Prostate gland (tissue), 2 donors: ENCODE results near the gene TMEM150C. TPM values are rescaled to one million over a fixed set of nuclear protein-coding genes. Genes with fewer than 3 reads are reported as not detected.
A peak's percentile ranks its signal among the peaks of the same experiment; 100 is the strongest.

Experiments used
- DNase-seq: peaks from one replicate; pipeline ENCODE4 v3.0.0-alpha.2; 2019; ENCODE audit warnings: low spot score
- H3K27ac ChIP-seq, 2 donors: fragments of 200-600 bp; sonication (generic); 2 replicates each; pipeline ENCODE4 v1.5.1; 2017 to 2019
- H3K27me3 ChIP-seq: fragments of 200-600 bp; sonication (generic); replicated peaks from 2 replicates; pipeline ENCODE4 v1.5.1; 2019; ENCODE audit not compliant: insufficient read depth
- H3K36me3 ChIP-seq, 2 donors: fragments of 200-600 bp; sonication (generic); 1 replicate in 1 of 2; 2 replicates in 1 of 2; pipeline versions ENCODE4 v1.5.1 to v1.8.1; 2017 to 2019
- H3K4me1 ChIP-seq: fragments of 200-600 bp; sonication (generic); replicated peaks from 2 replicates; pipeline ENCODE4 v1.5.1; 2019
- H3K4me3 ChIP-seq, 2 donors: fragments of 200-600 bp; sonication (generic); 2 replicates each; pipeline ENCODE4 v1.5.1; 2017 to 2019
- H3K9me3 ChIP-seq: fragments of 200-600 bp; sonication (generic); 2 replicates; pipeline ENCODE4 v1.5.1; 2017
- POLR2A ChIP-seq: fragments of 450-650 bp; IDR thresholded peaks from one replicate; pipeline ENCODE4 v1.6.1; 2016; ENCODE audit warnings: antibody characterized with exemption, mild to moderate bottlenecking
- POLR2AphosphoS5 ChIP-seq: sonication (generic); formaldehyde crosslinking; IDR thresholded peaks from one replicate; pipeline ENCODE4 v1.6.1; 2017; ENCODE audit warnings: antibody characterized with exemption
- WGBS: methylation state at CpG from one replicate; pipeline ENCODE4 v1.1.5; 2018; 5-methylcytosine and 5-hydroxymethylcytosine counted together
- intact Hi-C: fragments of 100-400 bp; cut with DNase I; formaldehyde crosslinking; loops from one replicate; pipeline ENCODE4 v1.14.2; 2022
- total RNA-seq, 2 donors: library from RNA; depleted of rRNA; stranded (reverse); fragments of >200 nt; gene quantifications; one replicate each; pipeline ENCODE4 v1.1.0, GENCODE V29; 2016
- TF ChIP-seq, protein P1 (sequence below), 4 experiments: fragments of 200-600 bp in 2 of 4; fragments of 450-650 bp in 2 of 4; sonication (generic) in 2 of 4; IDR thresholded peaks; 1 replicate in 3 of 4; 2 replicates in 1 of 4; pipeline ENCODE4 v1.5.1; 2016 to 2019; ENCODE audit warnings: antibody characterized with exemption in 4 of 4, mild to moderate bottlenecking in 2 of 4, moderate library complexity in 2 of 4

TMEM150C gene
- total RNA-seq, 2 donors from 2014 or later, result 24.9 to 30.0 TPM

DNA sequence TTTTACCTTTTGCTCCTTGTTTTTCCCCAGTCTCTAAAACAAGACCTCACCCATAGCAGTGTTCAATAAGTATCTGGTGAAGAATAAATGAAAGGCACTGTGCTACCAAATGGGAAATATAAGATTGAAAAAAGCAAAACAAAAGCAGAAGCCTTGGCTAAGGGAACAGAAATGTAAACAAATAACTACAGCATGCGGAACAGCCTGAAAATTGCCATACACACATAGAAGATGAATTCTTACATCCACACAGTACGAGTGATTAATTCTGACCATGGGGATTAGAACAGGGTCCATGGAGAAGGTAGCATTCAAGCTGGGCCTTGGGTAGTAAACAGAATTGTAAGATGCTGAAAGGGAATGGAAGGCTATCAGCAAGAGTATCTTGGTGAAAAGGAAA lies 40.5 kb downstream of the TMEM150C start:
- no peak for DNase-seq
- TF ChIP-seq, protein P1, sequence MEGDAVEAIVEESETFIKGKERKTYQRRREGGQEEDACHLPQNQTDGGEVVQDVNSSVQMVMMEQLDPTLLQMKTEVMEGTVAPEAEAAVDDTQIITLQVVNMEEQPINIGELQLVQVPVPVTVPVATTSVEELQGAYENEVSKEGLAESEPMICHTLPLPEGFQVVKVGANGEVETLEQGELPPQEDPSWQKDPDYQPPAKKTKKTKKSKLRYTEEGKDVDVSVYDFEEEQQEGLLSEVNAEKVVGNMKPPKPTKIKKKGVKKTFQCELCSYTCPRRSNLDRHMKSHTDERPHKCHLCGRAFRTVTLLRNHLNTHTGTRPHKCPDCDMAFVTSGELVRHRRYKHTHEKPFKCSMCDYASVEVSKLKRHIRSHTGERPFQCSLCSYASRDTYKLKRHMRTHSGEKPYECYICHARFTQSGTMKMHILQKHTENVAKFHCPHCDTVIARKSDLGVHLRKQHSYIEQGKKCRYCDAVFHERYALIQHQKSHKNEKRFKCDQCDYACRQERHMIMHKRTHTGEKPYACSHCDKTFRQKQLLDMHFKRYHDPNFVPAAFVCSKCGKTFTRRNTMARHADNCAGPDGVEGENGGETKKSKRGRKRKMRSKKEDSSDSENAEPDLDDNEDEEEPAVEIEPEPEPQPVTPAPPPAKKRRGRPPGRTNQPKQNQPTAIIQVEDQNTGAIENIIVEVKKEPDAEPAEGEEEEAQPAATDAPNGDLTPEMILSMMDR (IDR thresholded peaks at IDR 0.05), result no peak
- TF ChIP-seq POLR2A (no peak), POLR2AphosphoS5 (no peak)
- intact Hi-C loops, result no loop called here
- Histone ChIP-seq H3K4me1 (no peaks in the 10 kb centered on the region), H3K36me3 (no peaks in the 10 kb centered on the region), H3K4me3 (no peak overlapping the region), H3K9me3 (no peaks in the 10 kb centered on the region), H3K27me3 (no peaks in the 10 kb centered on the region), H3K27ac (no peak overlapping the region)
- 67% methylated on average over 2 of the region's 2 CpGs for WGBS

DNA sequence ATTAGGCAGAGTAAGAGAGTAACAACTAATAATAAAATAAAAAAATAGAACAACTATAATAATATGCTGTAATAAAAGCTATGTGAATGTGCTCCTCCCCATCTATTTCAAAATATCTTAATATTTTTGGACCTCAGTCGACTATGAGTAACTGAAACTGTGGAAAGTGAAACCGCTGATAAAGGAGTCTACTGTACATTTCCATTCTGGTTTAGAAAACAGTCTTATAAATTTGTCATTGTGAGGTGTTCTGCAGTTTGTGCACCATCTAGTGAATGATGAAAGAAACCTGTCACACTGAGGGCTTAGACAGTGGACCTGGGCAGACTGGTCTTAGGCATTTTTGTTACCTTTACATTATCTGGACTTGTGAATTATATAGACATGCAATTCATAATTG lies 42.0 kb downstream of the TMEM150C start:
- Histone ChIP-seq H3K36me3 (no peaks in the 10 kb centered on the region), H3K9me3 (no peaks in the 10 kb centered on the region), H3K4me3 (no peak overlapping the region), H3K4me1 (no peaks in the 10 kb centered on the region), H3K27me3 (no peaks in the 10 kb centered on the region), H3K27ac (no peak overlapping the region)
- WGBS, result 70% methylated on average over 2 of the region's 2 CpGs
- TF ChIP-seq POLR2A (no peak), POLR2AphosphoS5 (no peak)
- TF ChIP-seq, protein P1 (IDR thresholded peaks at IDR 0.05), result no peak
- no peak for DNase-seq
- intact Hi-C loops, result no loop called here

DNA sequence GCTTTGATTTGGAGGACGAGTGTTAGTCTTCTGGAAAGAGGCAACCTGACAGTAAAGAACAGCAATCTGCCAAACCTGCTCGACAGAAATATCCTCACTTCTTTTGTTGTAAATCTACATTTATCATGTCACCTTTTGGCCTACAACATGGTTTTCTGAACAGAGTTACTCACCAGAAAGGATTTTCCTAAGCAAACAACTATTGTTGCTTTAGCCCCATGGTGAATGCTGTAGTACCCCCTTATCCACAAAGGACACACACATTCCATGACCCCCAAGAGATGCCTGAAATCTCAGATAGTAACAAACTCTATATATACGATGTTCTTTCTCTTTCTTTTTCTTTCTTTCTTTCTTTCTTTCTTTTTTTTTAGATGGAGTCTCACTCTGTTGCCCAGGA lies 42.7 kb downstream of the TMEM150C start:
- TF ChIP-seq POLR2AphosphoS5, result no peak
- TF ChIP-seq, protein P1 (IDR thresholded peaks at IDR 0.05), result no peak
- TF ChIP-seq POLR2A, result no peak
- no peak overlapping the region for H3K4me3 ChIP-seq
- no peak for DNase-seq
- no peaks in the 10 kb centered on the region for H3K27me3 ChIP-seq
- H3K27ac ChIP-seq, result no peak overlapping the region
- no peaks in the 10 kb centered on the region for H3K36me3 ChIP-seq
- 34% methylated on average over 3 of the region's 3 CpGs for WGBS
- H3K4me1 ChIP-seq, result no peaks in the 10 kb centered on the region
- no peaks in the 10 kb centered on the region for H3K9me3 ChIP-seq
- intact Hi-C loops, result no loop called here

DNA sequence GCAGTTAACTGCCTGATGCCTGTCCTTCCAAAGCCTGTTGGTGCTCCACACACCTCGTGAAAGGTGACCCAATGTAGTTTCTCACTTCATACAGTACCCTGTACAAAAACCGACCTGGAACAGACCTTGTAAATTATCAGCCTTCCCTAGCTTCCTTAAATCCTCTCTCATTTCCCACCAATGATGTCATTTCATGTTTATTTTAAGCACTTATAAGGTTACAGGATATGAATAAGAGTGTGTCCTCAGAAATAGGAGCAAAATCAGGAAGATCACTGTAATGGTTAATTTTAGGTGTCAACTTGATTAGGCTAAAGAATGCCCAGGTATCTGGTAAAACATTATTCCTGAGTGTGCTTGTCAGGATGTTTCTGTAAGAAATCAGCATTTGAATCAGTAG lies 44.7 kb downstream of the TMEM150C start:
- H3K36me3 ChIP-seq, result no peaks in the 10 kb centered on the region
- no peak for DNase-seq

DNA sequence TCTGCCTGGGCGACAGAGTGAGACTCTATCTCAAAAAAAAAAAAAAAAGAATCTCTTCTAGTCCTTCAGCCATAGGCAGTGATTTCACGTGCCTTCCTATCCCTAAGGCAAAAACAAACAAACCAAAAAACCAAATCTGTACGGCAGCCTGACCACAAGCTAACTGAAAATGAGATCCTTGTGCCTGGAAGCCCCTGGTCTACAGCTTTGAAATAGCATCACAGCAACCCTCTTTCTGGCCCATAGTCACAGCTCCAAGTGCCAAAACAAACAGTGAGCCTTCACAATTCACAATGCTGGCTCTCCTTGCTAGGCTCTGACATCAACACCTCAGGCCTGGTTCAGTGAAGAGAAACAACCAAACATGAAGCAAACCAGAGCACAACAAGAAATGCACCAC lies 46.1 kb downstream of the TMEM150C start:
- Histone ChIP-seq H3K4me3 (no peak overlapping the region), H3K27ac (no peak overlapping the region), H3K4me1 (no peaks in the 10 kb centered on the region), H3K9me3 (no peaks in the 10 kb centered on the region), H3K36me3 (no peaks in the 10 kb centered on the region), H3K27me3 (no peaks in the 10 kb centered on the region)
- TF ChIP-seq, protein P1 (IDR thresholded peaks at IDR 0.05), result no peak
- TF ChIP-seq POLR2A (no peak), POLR2AphosphoS5 (no peak)
- intact Hi-C loops, result no loop called here
- peak; percentile 60 for DNase-seq
- 21% methylated on average over 3 of the region's 3 CpGs for WGBS

More for the DNA sequence above, 44.7 kb downstream of the TMEM150C start:
- Histone ChIP-seq H3K27ac (no peak overlapping the region), H3K4me1 (no peaks in the 10 kb centered on the region), H3K4me3 (no peak overlapping the region), H3K9me3 (no peaks in the 10 kb centered on the region), H3K27me3 (no peaks in the 10 kb centered on the region)
- TF ChIP-seq POLR2AphosphoS5, result no peak
- TF ChIP-seq, protein P1 (IDR thresholded peaks at IDR 0.05), result no peak
- TF ChIP-seq POLR2A, result no peak
- 60% methylated on average over 2 of the region's 2 CpGs for WGBS
- intact Hi-C loops, result no loop called here
